GM12865 (cell line): Measurements from ENCODE around the gene PATJ.

Source experiments
- DNase-seq: peaks from one replicate; pipeline ENCODE4 v3.0.0; 2010; ENCODE audit warnings: low read depth
- H3K4me3 ChIP-seq: 2 replicates; pipeline ENCODE4 v1.5.1; 2011; ENCODE audit warnings: mild to moderate bottlenecking, low read depth, low read length, control low read depth
- CTCF ChIP-seq: IDR thresholded peaks from 2 replicates; pipeline ENCODE4 v1.5.1; 2011; ENCODE audit warnings: low read length, control low read depth, low read depth, inconsistent platforms; ENCODE audit not compliant: insufficient read depth; ENCODE audit errors: missing control alignments

Gene PATJ

GRCh38 chr1:62198069-62198780 lies 455.9 kb downstream of the PATJ start:
- no peak overlapping the region for H3K4me3 ChIP-seq
- no peak for TF ChIP-seq CTCF
- DNase-seq, result no peak

- TF ChIP-seq CTCF, result no peak
- DNase-seq, result no peak
- no peak overlapping the region for H3K4me3 ChIP-seq
These were observed 456.5 kb downstream of the PATJ start for GRCh38 chr1:62198781-62199125.

GRCh38 chr1:62207187-62207586 lies 464.9 kb downstream of the PATJ start:
- no peak for TF ChIP-seq CTCF
- DNase-seq, result no peak
- no peak overlapping the region for H3K4me3 ChIP-seq

GRCh38 chr1:62208087-62208486 lies 465.8 kb downstream of the PATJ start:
- DNase-seq, result no peak
- no peak overlapping the region for H3K4me3 ChIP-seq
- no peak for TF ChIP-seq CTCF

- DNase-seq, result no peak
- TF ChIP-seq CTCF, result no peak
- no peak overlapping the region for H3K4me3 ChIP-seq
These were observed 466.7 kb downstream of the PATJ start for GRCh38 chr1:62208970-62209369.

- no peak overlapping the region for H3K4me3 ChIP-seq
- DNase-seq, result no peak
- no peak for TF ChIP-seq CTCF
These were observed 467.8 kb downstream of the PATJ start for GRCh38 chr1:62209931-62210595.

GRCh38 chr1:62210960-62211359 lies 468.7 kb downstream of the PATJ start:
- DNase-seq, result no peak
- TF ChIP-seq CTCF, result no peak

More at GRCh38 chr1:62210960-62211359, 468.7 kb downstream of the PATJ start:
- H3K4me3 ChIP-seq, result no peak overlapping the region
